ENCODE results near the gene SH3BP4.

DNA sequence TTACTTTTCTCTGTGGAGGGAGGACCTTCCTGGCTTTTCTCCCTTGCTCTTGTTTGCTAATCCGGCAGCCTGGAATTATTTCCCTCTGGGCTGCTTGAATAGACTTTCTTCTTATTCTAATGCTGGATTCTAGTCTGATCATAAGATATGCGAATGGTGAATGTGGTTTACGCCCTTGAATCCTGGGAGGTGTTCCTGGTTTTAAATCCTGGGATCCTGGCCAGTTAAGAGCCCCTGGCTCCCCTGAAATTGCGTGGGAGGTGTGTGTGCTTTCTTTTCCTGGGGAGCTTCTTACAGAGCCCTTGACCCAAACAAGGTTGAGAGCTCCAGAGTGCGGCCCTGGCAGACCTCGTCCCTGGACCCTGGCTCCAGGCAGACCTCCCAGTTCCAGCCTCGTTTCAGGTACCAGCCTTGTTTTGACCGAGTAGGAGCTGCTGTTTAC lies 2.8 kb downstream of the SH3BP4 start:
- TF ChIP-seq, protein P1, sequence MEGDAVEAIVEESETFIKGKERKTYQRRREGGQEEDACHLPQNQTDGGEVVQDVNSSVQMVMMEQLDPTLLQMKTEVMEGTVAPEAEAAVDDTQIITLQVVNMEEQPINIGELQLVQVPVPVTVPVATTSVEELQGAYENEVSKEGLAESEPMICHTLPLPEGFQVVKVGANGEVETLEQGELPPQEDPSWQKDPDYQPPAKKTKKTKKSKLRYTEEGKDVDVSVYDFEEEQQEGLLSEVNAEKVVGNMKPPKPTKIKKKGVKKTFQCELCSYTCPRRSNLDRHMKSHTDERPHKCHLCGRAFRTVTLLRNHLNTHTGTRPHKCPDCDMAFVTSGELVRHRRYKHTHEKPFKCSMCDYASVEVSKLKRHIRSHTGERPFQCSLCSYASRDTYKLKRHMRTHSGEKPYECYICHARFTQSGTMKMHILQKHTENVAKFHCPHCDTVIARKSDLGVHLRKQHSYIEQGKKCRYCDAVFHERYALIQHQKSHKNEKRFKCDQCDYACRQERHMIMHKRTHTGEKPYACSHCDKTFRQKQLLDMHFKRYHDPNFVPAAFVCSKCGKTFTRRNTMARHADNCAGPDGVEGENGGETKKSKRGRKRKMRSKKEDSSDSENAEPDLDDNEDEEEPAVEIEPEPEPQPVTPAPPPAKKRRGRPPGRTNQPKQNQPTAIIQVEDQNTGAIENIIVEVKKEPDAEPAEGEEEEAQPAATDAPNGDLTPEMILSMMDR (IDR thresholded peaks at IDR 0.05): no peak
- no peak for TF ChIP-seq POLR2A (IDR thresholded peaks at IDR 0.05)

All from uterus (tissue), 2 donors.